T-cell (primary cell): ENCODE results near the gene ABHD16B. TPM values are rescaled to one million over a fixed set of nuclear protein-coding genes. Genes with fewer than 3 reads are reported as not detected.
A peak's percentile ranks its signal among the peaks of the same experiment; 100 is the strongest.

Source experiments
- ATAC-seq, 4 experiments: fragments of 200-7000 bp in 3 of 4; fragments of 150-1000 bp in 1 of 4; cut with Tn5 transposase; replicated peaks in 1 of 4; 1 replicate in 3 of 4; 2 replicates in 1 of 4; pipeline ENCODE4 v1.10.0; 2021; ENCODE audit warnings: moderate library complexity in 3 of 4, mild to moderate bottlenecking in 2 of 4, moderate number of reproducible peaks in 1 of 4
- CTCF ChIA-PET, 2 donors: fragments of 300-600 bp; sonication (Branson Sonifier 250); formaldehyde crosslinking; loops; one replicate each; lab custom pipeline; 2022; ENCODE audit warnings: antibody characterized with exemption in 2 of 2; lab: Charles Lee
- POLR2A ChIA-PET, 2 donors: fragments of 300-600 bp; sonication (Branson Sonifier 250); formaldehyde crosslinking; loops; one replicate each; lab custom pipeline; 2022; ENCODE audit warnings: antibody characterized with exemption in 2 of 2; lab: Charles Lee
- DNase-seq, 35 experiments: peaks; one replicate each; pipeline versions ENCODE4 v3.0.0 to v3.0.0-alpha.2; 2013 to 2023
- H3K27ac ChIP-seq: one replicate; pipeline ENCODE4 v1.5.1; 2013; ENCODE audit warnings: low read length
- H3K27me3 ChIP-seq, 2 experiments: replicated peaks in 1 of 2; 1 replicate in 1 of 2; 2 replicates in 1 of 2; pipeline versions ENCODE4 v1.6.1 to v1.7.0; 2013; ENCODE audit warnings: low read length in 1 of 2, mixed read lengths in 1 of 2; ENCODE audit not compliant: control insufficient read depth in 2 of 2, insufficient read depth in 2 of 2; ENCODE audit errors: extremely low read depth in 1 of 2
- H3K36me3 ChIP-seq, 2 donors: 1 replicate in 1 of 2; 2 replicates in 1 of 2; pipeline versions ENCODE4 v1.6.1 to v1.7.0; 2013; ENCODE audit warnings: low read length in 1 of 2; ENCODE audit not compliant: control insufficient read depth in 2 of 2, insufficient read depth in 1 of 2; ENCODE audit errors: extremely low read depth in 1 of 2
- H3K4me1 ChIP-seq, 2 experiments: 1 replicate in 1 of 2; 2 replicates in 1 of 2; pipeline versions ENCODE4 v1.6.1 to v1.7.0; 2013; ENCODE audit warnings: low read length in 2 of 2, mixed read lengths in 1 of 2; ENCODE audit not compliant: insufficient read depth in 2 of 2, control insufficient read depth in 1 of 2; ENCODE audit errors: extremely low read depth in 1 of 2
- H3K4me3 ChIP-seq, 2 donors: 1 replicate in 1 of 2; 2 replicates in 1 of 2; pipeline versions ENCODE4 v1.5.1 to v1.7.0; 2013; ENCODE audit warnings: mild to moderate bottlenecking in 2 of 2, low read length in 1 of 2, moderate library complexity in 1 of 2; ENCODE audit not compliant: control insufficient read depth in 1 of 2; ENCODE audit errors: extremely low read depth in 1 of 2
- H3K9me3 ChIP-seq: 2 replicates; pipeline ENCODE4 v1.7.0; 2013
- H3K27ac Mint-ChIP-seq, 2 donors: one replicate each; pipeline ENCODE4 v1.8.0; 2020 to 2021; ENCODE audit warnings: mild to moderate bottlenecking in 2 of 2, mixed read lengths in 2 of 2
- H3K27me3 Mint-ChIP-seq, 2 donors: one replicate each; pipeline ENCODE4 v1.8.0; 2021 to 2022; ENCODE audit warnings: mixed read lengths in 2 of 2
- H3K36me3 Mint-ChIP-seq: one replicate; pipeline ENCODE4 v1.8.0; 2021; ENCODE audit warnings: mixed read lengths
- H3K4me1 Mint-ChIP-seq, 3 donors: one replicate each; pipeline ENCODE4 v1.8.0; 2020 to 2022; ENCODE audit warnings: mixed read lengths in 3 of 3, mild to moderate bottlenecking in 1 of 3
- H3K4me3 Mint-ChIP-seq, 3 donors: one replicate each; pipeline ENCODE4 v1.8.0; 2020 to 2022; ENCODE audit warnings: mild to moderate bottlenecking in 3 of 3, mixed read lengths in 3 of 3, moderate library complexity in 3 of 3
- H3K9me3 Mint-ChIP-seq, 3 donors: one replicate each; pipeline ENCODE4 v1.8.0; 2020 to 2022; ENCODE audit warnings: mixed read lengths in 3 of 3
- WGBS: methylation state at CpG from one replicate; pipeline ENCODE4 v1.1.5; 2013; ENCODE audit warnings: missing lambda C conversion rate; ENCODE audit not compliant: insufficient coverage; 5-methylcytosine and 5-hydroxymethylcytosine counted together
- total RNA-seq, 35 experiments: library from RNA in 6 of 35; stranded (reverse) in 6 of 35; fragments of 120-200 nt in 1 of 35; gene quantifications; one replicate each; pipeline versions ENCODE4 v1.2.1 to v1.2.4 and lab custom pipeline; 2013 to 2026

ABHD16B gene
- total RNA-seq, 5 donors from 2014 or later (not counting 1 experiment from before 2014, with no cell fraction given), result not detected

- H3K4me1 ChIP-seq, result peaks cover 12 to 60% of the 10 kb centered on the region in 2 experiments
- Mint-ChIP-seq H3K9me3 (no peaks in the 10 kb centered on the region), H3K4me3 (peak overlapping the region in 1 of 3 donors; percentile 85), H3K36me3 (peaks cover 7% of the 10 kb centered on the region), H3K4me1 (peaks cover 46 to 70% (median 66%) of the 10 kb centered on the region in 3 donors), H3K27me3 (no peaks in the 10 kb centered on the region), H3K27ac (peak overlapping the region; percentile 78 to 96)
- no peak for ATAC-seq
- no peaks in the 10 kb centered on the region for H3K27me3 ChIP-seq
- H3K9me3 ChIP-seq, result no peaks in the 10 kb centered on the region
- CTCF ChIA-PET, result interaction anchor here in 1 of 2 donors (0.6 kb wide), 1 partner anchor 11 kb away, joined by 6 read pairs; no protein-coding TSS in a partner anchor
- POLR2A ChIA-PET, result no interaction called here
- WGBS, result 76% methylated on average over 3 of the region's 11 CpGs
- H3K4me3 ChIP-seq, result no peak overlapping the region
- H3K36me3 ChIP-seq, result peaks cover 0 to 10% of the 10 kb centered on the region in 2 donors
- DNase-seq, result no peak
- H3K27ac ChIP-seq, result peak overlapping the region; percentile 69
Observed at GRCh38 chr20:63903796-63904561, 42.7 kb downstream of the ABHD16B start.

DNA sequence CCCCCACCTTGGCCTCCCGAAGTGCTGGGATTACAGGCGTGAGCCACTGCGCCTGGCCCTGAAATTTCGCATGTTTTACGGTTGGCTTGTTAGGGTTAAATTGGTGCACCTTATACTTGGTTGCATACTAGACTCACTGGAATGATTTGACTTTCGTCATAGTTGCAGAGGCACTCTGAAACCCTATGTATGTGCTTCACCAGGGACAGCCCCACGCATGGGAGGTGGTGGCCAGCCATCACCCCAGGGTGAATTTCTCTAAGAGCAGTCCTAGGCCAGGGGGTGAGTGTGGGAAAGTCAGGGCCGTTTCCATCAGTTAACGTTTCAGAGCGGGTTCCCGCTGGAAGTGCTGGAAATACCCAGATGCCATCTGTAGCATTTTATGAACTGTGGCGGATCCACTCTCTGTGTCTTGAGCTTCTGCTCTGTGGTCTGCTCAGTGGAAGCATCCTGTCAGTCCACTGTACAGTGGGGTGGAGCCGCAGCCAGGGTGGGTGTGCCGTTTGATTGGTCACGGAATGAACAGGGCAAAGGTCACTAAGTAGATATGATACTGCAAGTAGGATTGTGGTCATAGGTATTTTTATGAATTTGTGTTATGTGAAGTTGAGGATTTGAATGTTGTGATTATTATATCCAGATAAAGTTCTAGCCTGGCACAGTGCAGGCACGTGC lies 46.8 kb downstream of the ABHD16B start:
- ATAC-seq (no peak), DNase-seq (no peak)
- no peaks in the 10 kb centered on the region for H3K9me3 Mint-ChIP-seq
- CTCF ChIA-PET, result interaction anchor here (0.5 to 1.0 kb wide), 3 partner anchors 9 to 153 kb away, joined by 3 to 5 read pairs (median 3); no protein-coding TSS in a partner anchor
- H3K27ac Mint-ChIP-seq, result peak overlapping the region in 1 of 2 donors; percentile 12
- no peaks in the 10 kb centered on the region for H3K27me3 ChIP-seq
- H3K4me1 ChIP-seq, result peaks cover 11 to 55% of the 10 kb centered on the region in 2 experiments
- H3K27me3 Mint-ChIP-seq, result no peaks in the 10 kb centered on the region
- H3K36me3 ChIP-seq, result peaks cover 0 to 4% of the 10 kb centered on the region in 2 donors
- 90% methylated on average over 16 of the region's 16 CpGs for WGBS
- H3K27ac ChIP-seq, result no peak overlapping the region
- H3K4me1 Mint-ChIP-seq, result peaks cover 40 to 63% (median 63%) of the 10 kb centered on the region in 3 donors
- POLR2A ChIA-PET, result no interaction called here
- H3K4me3 ChIP-seq, result no peak overlapping the region
- H3K4me3 Mint-ChIP-seq, result no peak overlapping the region
- no peaks in the 10 kb centered on the region for H3K9me3 ChIP-seq
- H3K36me3 Mint-ChIP-seq, result peaks cover 2% of the 10 kb centered on the region

GRCh38 chr20:63911176-63911575 lies 49.9 kb downstream of the ABHD16B start:
- Mint-ChIP-seq H3K36me3 (peaks cover 8% of the 10 kb centered on the region), H3K4me3 (peak overlapping the region in 1 of 3 donors; percentile 8), H3K27ac (peak overlapping the region; percentile 28 to 78), H3K4me1 (peaks cover 31 to 54% (median 52%) of the 10 kb centered on the region in 3 donors), H3K9me3 (peaks cover 0 to 2% (median 2%) of the 10 kb centered on the region in 3 donors), H3K27me3 (no peaks in the 10 kb centered on the region)
- ChIA-PET CTCF (interaction anchor here (0.6 to 0.9 kb wide), 4 partner anchors 9 to 364 kb away, joined by 3 to 6 read pairs (median 4); no protein-coding TSS in a partner anchor), POLR2A (no interaction called here)
- ATAC-seq (no peak), DNase-seq (no peak)
- WGBS, result 78% methylated on average over 8 of the region's 12 CpGs
- H3K27ac ChIP-seq, result no peak overlapping the region
- no peak overlapping the region for H3K4me3 ChIP-seq
- H3K4me1 ChIP-seq, result peaks cover 4 to 34% of the 10 kb centered on the region in 2 experiments
- H3K9me3 ChIP-seq, result no peaks in the 10 kb centered on the region
- no peaks in the 10 kb centered on the region for H3K36me3 ChIP-seq
- no peaks in the 10 kb centered on the region for H3K27me3 ChIP-seq

Other genes with a start within 250 kb of the ABHD16B start
- gene GMEB2, start 234.4 kb upstream of the ABHD16B start, total RNA-seq, result 10 to 100 TPM; 20.7 to 30.3 (median 29.0) TPM
- gene STMN3, start 208.1 kb upstream of the ABHD16B start, total RNA-seq, result 100 to 1,000 TPM in 3 of 5 donors, 10 to 100 TPM in 2; 92.9 to 121 (median 107) TPM
- 10 to 100 TPM; 30.7 to 41.6 (median 36.8) TPM for gene RTEL1, start 203.2 kb upstream of the ABHD16B start, total RNA-seq
- gene TNFRSF6B, start 164.8 kb upstream of the ABHD16B start, total RNA-seq, result 1 to 10 TPM in 2 of 5 donors, under 1 TPM in 2, not detected in 1; 0.37 to 1.5 (median 0.91) TPM
- gene ARFRP1, start 153.5 kb upstream of the ABHD16B start, total RNA-seq, result 100 to 1,000 TPM in 2 of 5 donors, 10 to 100 TPM in 3; 58.5 to 102 (median 99.5) TPM
- gene ZGPAT, start 153.5 kb upstream of the ABHD16B start, total RNA-seq, result 10 to 100 TPM; 42.7 to 71.0 (median 59.0) TPM
- 100 to 1,000 TPM; 144 to 248 (median 172) TPM for gene LIME1, start 124.8 kb upstream of the ABHD16B start, total RNA-seq
- 100 to 1,000 TPM; 110 to 173 (median 135) TPM for gene SLC2A4RG, start 121.7 kb upstream of the ABHD16B start, total RNA-seq
- under 1 TPM; 0.20 to 0.95 (median 0.30) TPM for gene ZBTB46, start 30.2 kb upstream of the ABHD16B start, total RNA-seq
- gene TPD52L2, start 3.8 kb downstream of the ABHD16B start, total RNA-seq, result 10 to 100 TPM; 27.8 to 44.1 (median 39.3) TPM
- gene DNAJC5, start 33.6 kb downstream of the ABHD16B start, total RNA-seq, result 10 to 100 TPM; 35.4 to 63.7 (median 54.9) TPM
- gene UCKL1, start 94.9 kb downstream of the ABHD16B start, total RNA-seq, result 10 to 100 TPM; 40.6 to 72.3 (median 67.0) TPM
- gene ZNF512B, start 108.4 kb downstream of the ABHD16B start, total RNA-seq, result 10 to 100 TPM; 22.7 to 26.3 (median 25.1) TPM
- 10 to 100 TPM; 16.1 to 30.8 (median 17.7) TPM for gene SAMD10, start 118.1 kb downstream of the ABHD16B start, total RNA-seq
- 100 to 1,000 TPM in 1 of 5 donors, 10 to 100 TPM in 4; 59.8 to 106 (median 83.5) TPM for gene PRPF6, start 119.6 kb downstream of the ABHD16B start, total RNA-seq
- 10 to 100 TPM in 2 of 5 donors, 1 to 10 TPM in 3; 4.5 to 20.8 (median 9.5) TPM for gene C20orf204, start 174.7 kb downstream of the ABHD16B start, total RNA-seq
- gene SOX18, start 188.1 kb downstream of the ABHD16B start, total RNA-seq, result under 1 TPM in 3 of 5 donors, not detected in 2; 0.35 to 0.56 (median 0.44) TPM
- 10 to 100 TPM; 25.8 to 49.7 (median 40.1) TPM for gene TCEA2, start 201.7 kb downstream of the ABHD16B start, total RNA-seq
- gene RGS19, start 218.0 kb downstream of the ABHD16B start, total RNA-seq, result 10 to 100 TPM; 39.2 to 61.7 (median 57.3) TPM
- 1 to 10 TPM; 1.1 to 1.9 (median 1.5) TPM for gene OPRL1, start 218.6 kb downstream of the ABHD16B start, total RNA-seq
- gene LKAAEAR1, start 222.9 kb downstream of the ABHD16B start, total RNA-seq, result under 1 TPM in 3 of 5 donors, not detected in 2; 0.30 to 0.86 (median 0.35) TPM
- gene NPBWR2, start 246.1 kb downstream of the ABHD16B start, total RNA-seq, result not detected